Adrenal gland (tissue), 5 donors: ENCODE results near the gene DMXL2.

ENCODE experiments used
- POLR2A ChIP-seq, 2 donors: fragments of 450-650 bp; IDR thresholded peaks; one replicate each; pipeline ENCODE4 v1.6.1; 2017; ENCODE audit warnings: antibody characterized with exemption in 2 of 2, mild to moderate bottlenecking in 2 of 2, moderate library complexity in 1 of 2
- TF ChIP-seq, protein P1 (sequence below), 6 experiments: fragments of 450-650 bp in 4 of 6; fragments of 200-600 bp in 2 of 6; sonication (generic) in 1 of 6; IDR thresholded peaks; 1 replicate in 5 of 6; 2 replicates in 1 of 6; pipeline versions ENCODE4 v1.5.1 to v1.8.0; 2016 to 2021; ENCODE audit warnings: antibody characterized with exemption in 6 of 6, mild to moderate bottlenecking in 2 of 6, moderate library complexity in 1 of 6
- donor health status: DM: no; HTN: no; CAD: no.

DNA sequence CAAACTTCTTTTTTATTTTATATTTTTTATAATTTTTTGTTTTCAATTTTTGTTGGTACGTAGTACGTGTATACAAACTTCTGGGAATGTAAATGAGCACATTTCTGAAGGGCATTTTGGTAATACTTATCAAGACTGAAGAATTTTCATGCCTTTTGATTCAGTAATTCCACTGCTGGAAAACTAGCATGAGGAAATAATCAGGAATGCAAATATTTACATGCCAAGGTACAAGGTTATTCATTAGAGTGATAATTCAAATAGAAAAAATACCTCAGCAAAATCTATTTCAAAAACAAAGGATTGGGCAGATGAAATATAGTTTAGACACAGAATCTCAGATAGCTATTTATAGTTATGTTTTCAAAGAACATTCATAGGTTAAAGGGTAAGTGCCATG is 128.7 kb downstream of the DMXL2 start:
- TF ChIP-seq, protein P1, sequence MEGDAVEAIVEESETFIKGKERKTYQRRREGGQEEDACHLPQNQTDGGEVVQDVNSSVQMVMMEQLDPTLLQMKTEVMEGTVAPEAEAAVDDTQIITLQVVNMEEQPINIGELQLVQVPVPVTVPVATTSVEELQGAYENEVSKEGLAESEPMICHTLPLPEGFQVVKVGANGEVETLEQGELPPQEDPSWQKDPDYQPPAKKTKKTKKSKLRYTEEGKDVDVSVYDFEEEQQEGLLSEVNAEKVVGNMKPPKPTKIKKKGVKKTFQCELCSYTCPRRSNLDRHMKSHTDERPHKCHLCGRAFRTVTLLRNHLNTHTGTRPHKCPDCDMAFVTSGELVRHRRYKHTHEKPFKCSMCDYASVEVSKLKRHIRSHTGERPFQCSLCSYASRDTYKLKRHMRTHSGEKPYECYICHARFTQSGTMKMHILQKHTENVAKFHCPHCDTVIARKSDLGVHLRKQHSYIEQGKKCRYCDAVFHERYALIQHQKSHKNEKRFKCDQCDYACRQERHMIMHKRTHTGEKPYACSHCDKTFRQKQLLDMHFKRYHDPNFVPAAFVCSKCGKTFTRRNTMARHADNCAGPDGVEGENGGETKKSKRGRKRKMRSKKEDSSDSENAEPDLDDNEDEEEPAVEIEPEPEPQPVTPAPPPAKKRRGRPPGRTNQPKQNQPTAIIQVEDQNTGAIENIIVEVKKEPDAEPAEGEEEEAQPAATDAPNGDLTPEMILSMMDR (IDR thresholded peaks at IDR 0.05): no peak
- TF ChIP-seq POLR2A (IDR thresholded peaks at IDR 0.05): no peak
